ENCODE results near the gene TCEAL8.
"Not testable (repeated sequence)": the region's sequence is repeated elsewhere in the genome, so short reads cannot be mapped to it uniquely, and the experiment has no call there.

Gene TCEAL8, protein sequence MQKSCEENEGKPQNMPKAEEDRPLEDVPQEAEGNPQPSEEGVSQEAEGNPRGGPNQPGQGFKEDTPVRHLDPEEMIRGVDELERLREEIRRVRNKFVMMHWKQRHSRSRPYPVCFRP

DNA sequence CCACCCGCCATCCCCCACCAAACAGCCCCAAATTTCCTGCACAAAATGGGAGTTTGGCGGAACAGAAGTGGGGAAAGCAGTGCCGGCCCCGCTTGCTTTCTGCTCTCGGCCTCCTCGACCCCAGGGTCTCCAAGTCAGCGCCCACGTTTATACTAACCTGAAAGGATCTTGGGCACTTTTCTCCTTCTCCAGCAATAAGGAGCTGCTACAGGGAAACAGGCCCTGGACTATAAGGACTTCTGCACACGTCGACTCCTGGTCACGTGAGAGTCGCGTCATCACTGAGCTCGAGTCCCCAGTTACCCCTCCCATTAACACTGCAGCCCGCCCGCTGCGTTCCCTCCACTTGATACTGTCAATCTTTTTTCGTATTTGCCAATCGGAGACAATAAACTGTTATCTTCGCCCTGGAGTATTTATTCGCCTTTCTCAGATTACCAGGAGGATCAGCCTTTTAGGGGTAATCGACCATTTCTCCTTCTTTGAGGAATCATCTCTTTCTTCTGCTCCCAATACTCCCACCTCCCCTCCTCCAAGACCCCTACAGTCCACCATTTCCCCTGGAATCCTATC is at the start of gene TCEAL8:
Gene TCEAL8 (minus strand): TSS at position 235 of the 573 bp plus-strand sequence. CDS start 1,176 bp downstream, outside the sequence.
- peak; percentile 88 for DNase-seq (ENCODE audit: low spot score)

DNA sequence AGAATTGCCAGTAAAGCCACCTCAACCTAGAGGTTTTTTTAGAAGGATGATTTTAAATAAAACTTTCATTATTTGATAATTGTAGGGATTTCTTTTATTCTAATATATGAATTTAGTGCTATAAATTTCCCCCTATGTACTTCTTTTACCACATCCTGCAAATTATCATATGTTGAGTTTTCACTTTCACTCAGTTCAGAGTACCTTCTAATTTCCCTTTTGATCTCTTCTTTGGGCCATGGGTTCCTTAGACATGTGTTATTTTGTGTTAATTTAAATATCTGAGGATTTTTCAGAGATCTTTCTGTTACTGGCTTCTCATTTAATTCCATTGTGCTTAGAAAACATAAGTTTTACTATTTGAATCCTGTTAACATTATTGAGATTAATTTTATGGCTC is 49.8 kb upstream of the TCEAL8 start:
- DNase-seq (ENCODE audit: low spot score) = no peak

DNA sequence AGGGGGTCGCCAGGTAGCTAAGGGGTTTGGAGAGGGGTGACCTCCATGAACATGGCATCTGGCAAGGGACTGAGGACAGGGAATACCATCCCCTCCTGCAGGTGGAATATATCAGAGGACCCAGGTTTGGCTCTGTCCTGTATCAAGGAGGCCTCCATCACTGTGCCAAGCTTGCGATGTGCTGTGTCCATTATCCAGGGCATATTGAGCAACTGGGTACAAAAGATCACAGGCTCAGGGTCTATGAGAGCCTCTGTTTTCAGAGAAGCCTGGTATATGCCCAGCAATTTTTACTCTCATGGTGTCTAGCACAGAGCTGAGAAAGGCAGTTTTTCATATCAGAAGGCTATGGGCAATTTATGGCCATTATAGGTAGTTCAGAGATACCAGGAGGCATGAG is 38.2 kb upstream of the TCEAL8 start:
- DNase-seq (ENCODE audit: low spot score) = no peak

DNA sequence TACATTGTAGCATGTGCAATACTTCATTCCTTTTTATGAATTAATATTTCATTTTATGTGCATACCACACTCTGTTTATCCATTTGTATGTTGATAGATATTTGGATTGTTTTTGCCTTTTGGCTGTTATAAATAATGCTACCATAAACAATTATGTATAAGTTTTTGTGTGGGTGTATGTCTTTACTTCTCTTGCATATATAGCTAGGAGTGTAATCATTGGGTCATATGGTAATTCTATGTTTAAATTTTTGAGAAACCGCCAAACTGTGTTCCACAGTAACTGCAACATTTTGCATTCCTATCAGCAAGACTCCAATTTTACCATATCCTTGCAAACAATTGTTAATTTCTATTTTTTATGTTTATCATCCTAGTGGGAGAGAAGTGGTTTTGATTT is 24.7 kb upstream of the TCEAL8 start:
- no peak for DNase-seq (ENCODE audit: low spot score)

DNA sequence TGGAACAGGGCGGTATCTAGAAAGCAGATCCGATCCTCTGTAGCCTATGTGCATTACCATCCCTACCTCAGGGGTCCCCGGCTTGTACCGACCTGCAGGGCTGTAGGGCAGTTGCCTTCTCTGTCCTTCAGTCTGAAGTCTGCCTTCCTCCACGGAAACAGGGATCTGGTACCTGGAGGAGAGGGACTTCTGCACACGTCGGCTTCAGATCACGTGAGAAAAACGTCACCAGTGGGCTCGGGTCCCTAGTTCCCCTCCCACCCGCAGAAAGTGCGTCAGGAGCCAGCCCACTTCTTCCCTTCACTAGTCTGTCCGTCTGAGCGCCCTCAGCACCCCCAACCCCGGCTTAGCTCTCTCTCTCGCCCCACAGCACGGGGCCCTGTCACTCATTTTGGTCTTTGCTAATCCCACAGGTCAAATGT is 21.6 kb upstream of the TCEAL8 start, which contains the start of gene TCEAL5:
Gene TCEAL5 (minus strand): TSS at position 170 of the 422 bp plus-strand sequence. CDS start 2,187 bp downstream, outside the sequence.
- DNase-seq (ENCODE audit: low spot score) = no peak

DNA sequence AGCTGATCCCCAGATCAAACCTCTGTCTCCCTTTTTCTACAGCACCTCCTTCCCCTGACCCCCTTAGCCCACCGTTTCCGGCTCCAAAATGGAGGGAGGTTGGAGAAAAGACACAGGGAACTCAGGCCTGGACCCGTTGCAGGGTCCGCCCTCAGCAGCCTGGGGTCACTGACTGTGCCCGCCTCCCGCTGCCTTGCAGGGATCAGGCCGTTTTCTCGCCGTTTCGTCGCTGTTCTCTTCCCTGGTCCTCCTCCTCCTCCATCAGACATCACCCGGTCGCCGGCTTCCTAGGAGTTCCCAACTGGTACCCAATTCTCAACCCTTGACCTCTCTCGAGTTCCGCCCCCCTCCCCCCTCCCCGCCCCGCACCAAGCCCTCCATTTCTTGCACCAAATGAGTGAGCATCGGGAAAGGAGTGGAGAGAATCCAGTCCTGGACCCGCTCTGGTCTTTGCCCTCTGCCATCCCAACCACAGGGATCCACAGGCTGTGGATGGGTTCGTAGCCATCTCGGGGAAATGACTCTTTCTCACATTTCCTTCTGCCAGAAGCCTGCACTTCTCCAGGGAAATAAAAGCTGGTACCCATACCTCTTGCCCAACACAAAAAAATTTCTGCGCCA is 21.1 kb upstream of the TCEAL8 start:
- DNase-seq (ENCODE audit: low spot score) = no peak

DNA sequence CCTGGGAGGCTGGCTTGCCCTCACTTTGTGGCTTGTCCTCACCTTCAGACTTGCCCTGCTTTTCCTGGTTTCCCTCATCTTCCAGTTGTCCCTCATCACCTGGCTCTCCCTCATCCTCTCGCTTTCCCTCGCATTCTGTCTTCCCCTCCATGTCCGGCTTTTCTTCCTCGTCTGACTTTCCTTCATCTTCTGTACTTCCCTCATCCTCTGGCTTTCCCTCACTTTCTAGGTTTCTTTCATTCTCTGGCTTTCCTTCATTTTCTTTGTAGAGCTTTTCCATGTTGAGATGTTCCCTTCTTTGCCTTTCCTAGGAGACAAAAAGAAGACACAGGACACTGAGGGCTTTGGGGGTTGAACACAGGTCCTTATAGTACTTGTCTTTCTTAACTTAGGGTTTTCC is 19.3 kb upstream of the TCEAL8 start:
- DNase-seq (ENCODE audit: low spot score) = no peak

DNA sequence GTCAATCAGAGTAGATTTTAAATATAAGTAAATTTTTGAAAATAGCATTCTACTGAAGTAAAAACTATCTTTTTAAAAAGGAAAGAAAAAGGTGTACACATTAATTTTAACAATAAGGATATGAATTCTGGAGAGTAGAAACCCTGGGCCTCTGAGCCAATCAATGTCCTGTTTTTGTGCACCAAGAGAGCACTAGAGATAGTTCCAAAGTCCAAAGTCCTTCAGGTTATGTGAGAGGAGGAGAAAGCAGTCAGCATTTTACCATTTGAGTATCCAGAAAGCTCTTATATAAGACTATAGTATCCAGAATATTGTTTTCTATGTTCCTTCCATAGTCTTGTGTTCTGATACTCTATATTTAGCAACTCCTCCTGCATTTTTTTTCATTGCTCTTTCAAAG is 3.3 kb upstream of the TCEAL8 start:
- no peak for DNase-seq (ENCODE audit: low spot score)

DNA sequence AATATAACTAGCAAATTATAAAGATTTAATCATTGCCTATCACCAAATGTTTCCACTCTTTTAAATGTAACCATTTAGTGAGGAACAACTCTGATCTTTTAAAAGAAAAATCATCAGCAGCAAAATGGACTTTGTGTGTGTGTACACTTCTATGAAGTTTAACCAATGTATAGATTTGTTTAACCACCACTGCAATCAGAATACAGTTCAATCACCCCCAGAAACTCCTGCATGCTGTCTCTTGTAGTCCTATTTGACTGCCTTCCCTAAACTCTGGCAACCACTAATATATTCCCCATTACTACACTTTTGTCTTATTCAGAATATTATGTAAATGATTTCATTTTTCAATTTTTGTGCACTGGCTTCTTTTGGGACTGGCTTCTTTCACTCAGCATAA is 1.7 kb upstream of the TCEAL8 start:
- DNase-seq (ENCODE audit: low spot score) = no peak

DNA sequence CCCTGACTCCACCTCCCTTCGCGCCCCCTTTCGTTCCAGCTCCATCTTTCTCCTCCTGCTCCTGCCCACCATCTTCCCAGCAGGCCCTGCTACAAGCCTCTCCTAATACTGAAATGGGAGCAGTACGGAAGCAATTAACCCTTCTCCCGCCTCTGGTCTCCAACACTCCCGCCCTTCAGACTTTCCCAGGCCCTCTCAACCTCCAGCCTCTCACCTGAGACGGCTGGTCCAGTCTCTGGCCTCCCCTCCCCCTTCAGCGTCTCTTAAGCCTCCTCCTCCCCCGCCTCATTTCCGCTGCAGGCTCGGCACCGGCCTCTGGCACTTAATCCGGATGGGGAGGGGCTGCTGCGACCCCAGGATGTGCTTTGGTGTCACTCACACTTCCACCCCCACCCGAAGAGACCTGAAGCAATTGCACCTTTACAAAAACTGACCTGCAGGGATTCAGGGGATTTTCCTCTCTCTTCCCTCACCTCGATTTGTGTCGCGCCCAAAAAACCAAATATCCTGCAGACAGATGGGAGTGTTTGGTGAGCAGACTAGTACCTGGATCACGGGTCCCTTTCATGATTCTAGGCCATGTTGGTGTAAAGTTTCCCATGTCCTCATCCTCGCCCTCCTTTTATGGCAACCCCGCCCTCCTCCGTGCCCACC is 657 bp downstream of the TCEAL8 start:
- DNase-seq (ENCODE audit: low spot score) = peak; percentile 48

DNA sequence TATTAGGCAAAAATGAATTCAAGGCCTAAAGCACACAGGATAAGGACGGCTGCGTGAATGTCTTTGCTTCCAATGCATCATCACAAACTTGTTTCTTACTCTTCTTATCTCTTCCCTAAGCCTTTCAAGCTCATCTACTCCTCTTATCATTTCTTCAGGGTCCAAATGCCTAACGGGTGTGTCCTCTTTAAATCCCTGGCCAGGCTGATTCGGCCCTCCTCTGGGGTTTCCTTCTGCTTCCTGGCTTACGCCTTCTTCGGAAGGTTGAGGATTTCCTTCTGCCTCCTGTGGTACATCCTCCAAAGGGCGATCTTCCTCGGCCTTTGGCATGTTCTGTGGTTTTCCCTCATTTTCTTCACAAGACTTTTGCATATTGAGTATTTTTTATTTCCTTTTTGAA is 1.3 kb downstream of the TCEAL8 start:
- peak; percentile 30 for DNase-seq (ENCODE audit: low spot score)

DNA sequence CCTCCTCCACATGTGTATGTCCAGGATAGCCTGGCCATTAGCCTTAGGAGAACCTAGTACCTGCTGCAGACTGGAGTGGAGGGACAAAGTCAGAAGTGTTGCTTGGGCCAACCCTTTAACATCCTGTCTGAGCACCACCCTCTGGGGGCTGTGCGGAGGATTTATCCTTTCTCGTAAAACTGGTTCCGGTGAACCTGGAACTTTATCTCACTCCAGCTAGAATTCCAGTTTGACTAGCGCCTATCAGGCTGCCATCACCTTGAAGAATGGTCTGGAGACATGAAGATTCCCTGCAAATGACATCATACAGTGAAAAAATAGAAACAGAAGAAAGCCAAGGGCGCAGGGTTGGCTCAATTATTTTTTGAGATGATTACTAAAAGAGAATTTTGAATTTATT is 4.0 kb downstream of the TCEAL8 start:
- no peak for DNase-seq (ENCODE audit: low spot score)

DNA sequence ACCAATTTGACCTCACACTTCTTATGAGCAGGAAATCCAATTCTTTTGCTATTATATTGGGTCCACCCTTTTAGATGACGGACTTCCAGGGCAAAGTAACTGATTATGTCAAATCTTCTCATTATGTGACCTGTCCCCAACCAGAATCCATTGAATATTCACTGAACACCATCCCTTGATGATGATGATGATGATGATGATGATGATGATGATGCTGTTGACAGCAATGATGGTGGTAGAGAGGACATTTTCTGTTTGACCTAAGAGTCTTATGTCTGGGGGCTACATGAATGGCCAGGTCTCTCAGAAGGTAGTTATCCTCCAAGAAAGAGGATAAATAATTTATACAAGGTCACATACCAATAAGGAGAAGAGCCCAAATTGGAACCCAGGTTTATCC is 5.2 kb downstream of the TCEAL8 start:
- DNase-seq (ENCODE audit: low spot score) = no peak

DNA sequence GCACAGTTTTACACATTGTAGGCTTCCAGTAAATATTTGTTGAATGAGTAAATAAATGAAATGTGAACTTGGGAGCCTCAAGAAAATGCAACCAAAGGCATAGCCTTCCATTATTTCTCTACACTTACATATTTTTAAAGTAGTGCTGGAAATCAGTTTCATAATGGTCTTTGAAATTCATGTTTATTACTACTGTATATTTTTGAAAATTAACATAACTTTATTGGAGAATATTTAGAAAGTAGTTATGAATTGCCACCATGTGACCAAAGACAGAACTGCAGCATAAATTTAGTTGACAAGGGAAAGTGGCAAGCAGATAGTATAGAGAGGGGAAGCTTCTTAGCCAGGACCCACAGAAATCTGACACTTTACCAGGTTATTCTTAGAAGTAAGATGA is 6.4 kb downstream of the TCEAL8 start:
- DNase-seq (ENCODE audit: low spot score) = peak; percentile 53

DNA sequence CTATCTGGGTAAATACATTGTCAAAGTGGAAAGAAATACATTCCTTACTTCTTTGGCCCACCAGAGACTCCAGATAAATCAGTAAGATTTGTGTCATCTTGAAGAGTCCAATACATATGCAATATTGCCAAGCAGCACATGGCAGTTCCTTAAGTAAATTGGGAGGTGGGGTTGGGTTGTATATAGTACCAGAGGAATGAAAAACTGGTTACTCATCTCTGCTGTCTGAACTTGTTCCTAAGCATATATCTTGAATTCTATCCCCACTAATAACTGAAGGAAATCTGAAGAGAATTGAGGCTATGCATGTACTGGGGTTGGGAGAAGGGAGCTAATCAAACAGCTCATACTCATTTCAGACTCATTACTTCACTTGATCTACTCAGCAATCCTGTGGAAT is 14.8 kb downstream of the TCEAL8 start:
- no peak for DNase-seq (ENCODE audit: low spot score)

DNA sequence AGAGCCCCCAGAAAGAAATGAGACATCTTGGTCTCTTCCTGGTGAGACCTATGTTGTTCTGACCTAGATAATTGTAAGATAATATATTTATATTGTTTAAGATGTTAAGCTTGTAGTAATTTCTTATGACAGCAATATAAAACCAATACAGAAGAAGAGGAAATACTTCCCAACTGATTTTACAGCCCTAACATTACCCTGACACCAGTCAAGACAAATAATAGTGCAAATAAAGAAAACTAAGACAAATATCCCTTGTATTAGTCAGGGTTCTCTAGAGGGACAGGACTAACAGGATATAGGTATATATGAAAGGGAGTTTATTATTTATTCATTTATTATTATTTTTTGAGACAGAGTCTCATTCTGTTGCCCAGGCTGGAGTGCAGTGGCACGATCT is 18.7 kb downstream of the TCEAL8 start:
- no peak for DNase-seq (ENCODE audit: low spot score)

DNA sequence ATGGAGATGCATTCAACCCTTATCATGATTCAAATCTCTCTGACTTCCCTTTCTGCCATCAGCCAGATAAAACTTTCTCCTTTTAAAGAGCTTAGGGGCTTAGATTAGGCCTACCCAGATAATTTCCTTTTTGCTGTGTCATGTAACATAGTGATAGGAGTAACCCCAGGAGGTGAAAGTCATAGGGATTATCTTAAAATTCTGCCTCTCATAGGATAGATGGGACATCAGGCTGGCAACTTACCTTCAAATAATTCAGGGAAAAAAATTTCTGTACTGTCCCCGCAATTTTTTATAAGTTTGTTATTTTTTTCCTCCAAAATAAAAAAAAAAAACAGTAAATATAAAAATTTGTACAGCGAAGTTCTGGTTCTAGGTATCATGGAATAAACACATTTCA is 19.3 kb downstream of the TCEAL8 start:
- DNase-seq (ENCODE audit: low spot score) = not testable (repeated sequence)

DNA sequence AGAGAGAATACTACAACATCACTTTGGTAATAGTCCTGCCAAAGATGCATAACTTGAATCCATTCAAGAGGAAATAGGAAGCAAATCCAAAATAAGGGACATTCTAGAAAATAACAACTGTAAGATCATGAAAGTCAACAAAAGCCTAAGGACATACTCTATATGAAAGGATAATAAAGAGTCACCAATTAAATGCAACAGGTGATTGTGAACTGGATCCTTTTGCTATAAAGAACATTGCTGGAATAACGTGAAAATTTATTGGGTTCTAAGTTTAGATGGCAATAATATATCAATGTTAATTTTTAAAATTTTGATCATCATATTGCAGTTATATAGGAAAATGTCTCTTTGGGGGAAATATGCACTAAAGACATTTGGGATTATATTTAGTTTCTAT is 20.1 kb downstream of the TCEAL8 start:
- DNase-seq (ENCODE audit: low spot score) = no peak

DNA sequence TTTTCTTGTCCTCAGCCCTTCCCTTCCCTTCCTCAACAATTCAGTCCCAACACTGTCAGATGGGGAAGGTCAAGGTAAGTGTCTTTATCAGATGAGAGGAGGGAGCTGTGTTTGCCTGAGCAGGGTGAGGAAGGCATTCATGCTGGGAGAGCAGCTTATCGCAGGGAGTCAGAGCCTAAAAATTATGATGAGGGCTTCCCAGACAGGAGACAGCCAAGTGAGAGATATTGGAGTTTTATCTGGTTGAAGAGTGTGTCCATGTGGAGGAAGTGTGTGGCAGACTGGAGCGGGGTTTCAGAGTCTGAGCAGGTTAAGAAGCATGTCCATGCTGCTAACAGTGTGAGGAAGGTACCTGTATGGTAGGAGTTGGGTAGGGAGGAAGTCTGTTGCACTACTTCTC is 21.7 kb downstream of the TCEAL8 start:
- no peak for DNase-seq (ENCODE audit: low spot score)

DNA sequence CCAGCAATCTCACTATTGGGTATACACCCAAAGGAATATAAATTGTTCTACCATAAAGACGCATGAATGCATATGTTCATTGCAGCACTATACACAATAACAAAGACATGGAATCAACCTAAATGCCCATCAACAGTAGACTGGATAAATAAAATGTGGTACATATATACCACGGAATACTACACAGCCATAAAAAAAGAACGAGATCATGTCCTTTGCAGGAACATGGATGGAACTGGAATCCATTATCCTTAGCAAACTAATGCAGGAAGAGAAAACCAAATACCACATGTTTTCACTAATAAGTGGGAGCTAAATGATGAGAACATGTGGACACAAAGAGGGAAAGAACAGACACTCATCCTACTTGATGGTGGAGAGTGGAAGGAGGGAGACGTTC is 29.0 kb downstream of the TCEAL8 start:
- DNase-seq (ENCODE audit: low spot score) = not testable (repeated sequence)

DNA sequence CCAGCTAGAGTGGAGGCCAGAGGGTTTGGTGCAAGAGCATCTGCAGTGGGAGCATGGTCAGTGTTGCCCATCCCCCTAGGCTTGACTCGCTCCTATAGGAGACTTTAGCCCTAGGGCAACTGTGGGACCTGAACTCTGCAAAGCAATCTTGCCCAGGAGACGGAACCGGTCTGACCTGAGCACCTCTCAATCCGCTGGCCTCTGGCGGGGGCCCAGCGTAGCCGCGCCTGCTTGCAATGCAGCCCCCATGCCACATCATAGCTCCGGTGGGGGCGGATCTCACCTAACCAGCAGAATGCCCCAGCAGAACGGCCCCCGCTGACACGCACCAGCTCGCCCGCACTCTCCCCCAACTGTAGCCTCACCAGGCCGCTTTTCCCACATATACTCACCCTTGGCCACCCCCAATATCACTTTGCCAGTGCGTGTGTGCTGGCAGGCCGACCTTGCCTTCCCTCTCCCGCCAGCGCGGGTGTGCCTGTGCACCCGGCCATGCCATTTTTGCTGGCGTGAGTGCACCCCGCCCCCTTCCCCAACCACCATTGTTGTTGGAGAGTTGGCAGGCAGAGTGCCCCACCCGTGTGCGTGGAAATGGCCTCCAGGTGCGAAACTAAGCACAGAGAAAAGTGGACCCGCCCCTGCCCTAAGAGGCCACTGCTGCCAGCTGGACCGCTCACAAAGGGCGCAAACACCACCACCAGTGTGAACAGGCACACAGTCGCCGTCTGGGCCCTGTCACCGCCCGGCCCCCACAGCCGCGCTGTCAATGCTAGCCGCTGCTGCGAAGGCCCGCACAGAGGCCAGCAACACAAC is 34.2 kb downstream of the TCEAL8 start:
- DNase-seq (ENCODE audit: low spot score) = no peak

DNA sequence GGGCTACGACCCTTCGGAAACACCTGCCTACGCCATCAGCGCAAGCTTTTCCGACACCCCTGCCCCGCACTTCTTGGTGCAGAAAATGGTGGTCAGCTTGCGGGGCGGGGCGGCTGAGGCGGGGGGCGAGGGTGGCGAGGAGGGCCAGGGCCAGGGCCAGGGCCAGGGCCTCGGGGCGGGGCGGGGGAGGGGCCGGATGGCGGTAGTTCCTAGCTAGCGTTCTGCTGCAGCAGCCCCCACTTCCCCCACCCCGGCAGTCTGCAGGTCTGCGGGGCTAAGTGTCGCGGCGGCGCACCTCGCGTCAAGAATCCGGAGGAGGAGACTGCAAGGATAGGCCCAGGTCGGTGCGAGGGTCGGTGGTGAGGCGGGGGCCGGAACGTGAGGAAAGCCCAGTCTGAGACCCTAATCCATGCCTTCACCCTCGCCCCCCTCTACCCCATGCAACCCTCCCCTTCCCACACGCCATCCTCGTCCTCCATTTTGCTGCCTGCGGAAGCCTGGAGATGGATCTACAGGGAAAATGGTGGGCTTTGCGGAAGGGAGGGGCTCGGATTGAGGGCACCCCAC is 39.4 kb downstream of the TCEAL8 start:
- no peak for DNase-seq (ENCODE audit: low spot score)
